ENCODE data around the gene NPFFR2.
"Not testable (repeated sequence)": the region's sequence is repeated elsewhere in the genome, so short reads cannot be mapped to it uniquely, and the experiment has no call there.

Gene NPFFR2

GRCh38 chr4:72031868-72032608 lies at the start of gene NPFFR2:
Gene NPFFR2, plus strand, starts transcription at chr4:72032000. Its CDS starts 96,592 bp downstream, at chr4:72128592.
- DNase-seq = no peak

GRCh38 chr4:71992571-71993312 lies 39.1 kb upstream of the NPFFR2 start:
- no peak for DNase-seq

GRCh38 chr4:71994559-71994958 lies 37.2 kb upstream of the NPFFR2 start:
- no peak for DNase-seq

- no peak for DNase-seq
Measured at GRCh38 chr4:71995297-71995696, 36.5 kb upstream of the NPFFR2 start.

GRCh38 chr4:72006586-72006985 lies 25.2 kb upstream of the NPFFR2 start:
- DNase-seq = no peak

- no peak for DNase-seq
Measured at GRCh38 chr4:72011906-72012305, 19.9 kb upstream of the NPFFR2 start.

GRCh38 chr4:72016011-72016410 lies 15.8 kb upstream of the NPFFR2 start:
- no peak for DNase-seq

- DNase-seq = no peak
Measured at GRCh38 chr4:72019688-72020087, 12.1 kb upstream of the NPFFR2 start.

- DNase-seq = no peak
Measured at GRCh38 chr4:72022553-72022952, 9.2 kb upstream of the NPFFR2 start.

GRCh38 chr4:72055566-72055965 lies 23.8 kb downstream of the NPFFR2 start:
- no peak for DNase-seq

- DNase-seq = no peak
Measured at GRCh38 chr4:72063726-72064125, 31.9 kb downstream of the NPFFR2 start.

- DNase-seq = no peak
Measured at GRCh38 chr4:72067051-72067450, 35.3 kb downstream of the NPFFR2 start.

- no peak for DNase-seq
Measured at GRCh38 chr4:72073816-72074215, 42.0 kb downstream of the NPFFR2 start.

GRCh38 chr4:72076562-72076961 lies 44.8 kb downstream of the NPFFR2 start:
- no peak for DNase-seq

GRCh38 chr4:72077346-72077745 lies 45.5 kb downstream of the NPFFR2 start:
- no peak for DNase-seq

GRCh38 chr4:72084587-72085011 lies 52.8 kb downstream of the NPFFR2 start:
- DNase-seq = no peak

GRCh38 chr4:72090606-72091005 lies 58.8 kb downstream of the NPFFR2 start:
- DNase-seq = not testable (repeated sequence)

- no peak for DNase-seq
Measured at GRCh38 chr4:72094059-72094797, 62.4 kb downstream of the NPFFR2 start.

GRCh38 chr4:72107456-72107855 lies 75.7 kb downstream of the NPFFR2 start:
- no peak for DNase-seq

GRCh38 chr4:72109364-72109763 lies 77.6 kb downstream of the NPFFR2 start:
- no peak for DNase-seq

- no peak for DNase-seq
Measured at GRCh38 chr4:72109959-72110497, 78.2 kb downstream of the NPFFR2 start.

GRCh38 chr4:72110886-72111285 lies 79.1 kb downstream of the NPFFR2 start:
- DNase-seq = no peak

- no peak for DNase-seq
Measured at GRCh38 chr4:72111863-72112262, 80.1 kb downstream of the NPFFR2 start.

All from hematopoietic multipotent progenitor cell treated with erythropoietin and hydrocortisone succinate and interleukin-3 and kit ligand, for 8 days (in vitro differentiated cells).